CD14-positive monocyte (primary cell): ENCODE data around the gene CWC27. TPM values are rescaled to one million over a fixed set of nuclear protein-coding genes. Genes with fewer than 3 reads are reported as not detected.

Experiments
- DNase-seq, 3 donors: peaks; one replicate each; pipeline ENCODE4 v3.0.0-alpha.2; 2011 to 2022
- H2AFZ ChIP-seq: 2 replicates; pipeline ENCODE4 v1.6.0; 2012; ENCODE audit warnings: mild to moderate bottlenecking, low read depth, low read length, inconsistent platforms; ENCODE audit not compliant: insufficient read depth, poor library complexity, severe bottlenecking
- H3K27ac ChIP-seq, 2 donors: 1 replicate in 1 of 2; 2 replicates in 1 of 2; pipeline ENCODE4 v1.5.1; 2012 to 2013; ENCODE audit warnings: low read length in 2 of 2, control low read depth in 1 of 2, inconsistent platforms in 1 of 2, low read depth in 1 of 2, mild to moderate bottlenecking in 1 of 2
- H3K27me3 ChIP-seq, 2 donors: one replicate each; pipeline versions ENCODE4 v1.6.0 to v1.6.1; 2011 to 2013; ENCODE audit warnings: low read length in 2 of 2; ENCODE audit not compliant: control insufficient read depth in 2 of 2, insufficient read depth in 2 of 2
- H3K36me3 ChIP-seq, 2 donors: replicated peaks in 1 of 2; 1 replicate in 1 of 2; 2 replicates in 1 of 2; pipeline versions ENCODE4 v1.5.1 to v1.6.1; 2012 to 2013; ENCODE audit warnings: low read length in 2 of 2, control low read depth in 1 of 2, inconsistent platforms in 1 of 2, mild to moderate bottlenecking in 1 of 2; ENCODE audit not compliant: insufficient read depth in 2 of 2, control insufficient read depth in 1 of 2
- H3K4me1 ChIP-seq, 2 donors: 1 replicate in 1 of 2; 2 replicates in 1 of 2; pipeline versions ENCODE4 v1.5.1 to v1.6.1; 2012 to 2013; ENCODE audit warnings: low read length in 2 of 2, control low read depth in 1 of 2, inconsistent platforms in 1 of 2, mild to moderate bottlenecking in 1 of 2, moderate library complexity in 1 of 2; ENCODE audit not compliant: insufficient read depth in 2 of 2, control insufficient read depth in 1 of 2
- H3K4me2 ChIP-seq: replicated peaks from 2 replicates; pipeline ENCODE3; 2012; ENCODE audit warnings: low read length, moderate library complexity, mild to moderate bottlenecking; ENCODE audit not compliant: poor library complexity, severe bottlenecking; ENCODE audit errors: extremely low read depth
- H3K4me3 ChIP-seq, 3 experiments: fragments of 200-600 bp in 1 of 3; sonication (generic) in 1 of 3; replicated peaks in 1 of 3; 1 replicate in 2 of 3; 2 replicates in 1 of 3; pipeline ENCODE4 v1.5.1; 2011 to 2013; ENCODE audit warnings: low read length in 3 of 3, mild to moderate bottlenecking in 3 of 3, control low read depth in 2 of 3, low read depth in 2 of 3, inconsistent platforms in 1 of 3, moderate library complexity in 1 of 3
- H3K79me2 ChIP-seq: 2 replicates; pipeline ENCODE4 v1.6.0; 2012; ENCODE audit warnings: mild to moderate bottlenecking, control low read depth, inconsistent platforms, low read length, moderate library complexity; ENCODE audit not compliant: insufficient read depth
- H3K9ac ChIP-seq: 2 replicates; pipeline ENCODE4 v1.6.0; 2017; ENCODE audit warnings: low read length, mild to moderate bottlenecking; ENCODE audit not compliant: insufficient read depth, poor library complexity, severe bottlenecking
- H3K9me3 ChIP-seq, 2 donors: replicated peaks in 1 of 2; 1 replicate in 1 of 2; 2 replicates in 1 of 2; pipeline versions ENCODE4 v1.5.1 to v1.6.1; 2012 to 2013; ENCODE audit warnings: low read length in 2 of 2, control low read depth in 1 of 2; ENCODE audit not compliant: control insufficient read depth in 1 of 2, insufficient read depth in 1 of 2
- H4K20me1 ChIP-seq: 2 replicates; pipeline ENCODE4 v1.6.0; 2012; ENCODE audit warnings: mild to moderate bottlenecking, low read length, control low read depth, moderate library complexity; ENCODE audit not compliant: insufficient read depth
- H3K27ac Mint-ChIP-seq, 7 donors: one replicate each; pipeline ENCODE4 v1.8.0; 2020; ENCODE audit warnings: mild to moderate bottlenecking in 7 of 7, mixed read lengths in 7 of 7, moderate library complexity in 6 of 7, inconsistent platforms in 2 of 7
- H3K27me3 Mint-ChIP-seq, 3 donors: one replicate each; pipeline ENCODE4 v1.8.0; 2021 to 2022; ENCODE audit warnings: low read depth in 3 of 3, mild to moderate bottlenecking in 3 of 3, mixed read lengths in 3 of 3, moderate library complexity in 3 of 3, inconsistent platforms in 1 of 3
- H3K36me3 Mint-ChIP-seq, 2 donors: one replicate each; pipeline ENCODE4 v1.8.0; 2020; ENCODE audit warnings: mixed read lengths in 2 of 2, inconsistent platforms in 1 of 2, mild to moderate bottlenecking in 1 of 2
- H3K4me1 Mint-ChIP-seq: one replicate; pipeline ENCODE4 v1.8.0; 2020; ENCODE audit warnings: mild to moderate bottlenecking, mixed read lengths
- H3K4me3 Mint-ChIP-seq, 2 donors: one replicate each; pipeline ENCODE4 v1.8.0; 2020; ENCODE audit warnings: mild to moderate bottlenecking in 2 of 2, mixed read lengths in 2 of 2, moderate library complexity in 1 of 2
- H3K9me3 Mint-ChIP-seq, 7 donors: one replicate each; pipeline ENCODE4 v1.8.0; 2020 to 2022; ENCODE audit warnings: mixed read lengths in 7 of 7, mild to moderate bottlenecking in 6 of 7, moderate library complexity in 6 of 7, inconsistent platforms in 2 of 7
- WGBS: methylation state at CpG from one replicate; pipeline ENCODE4 v1.1.5; 2013; ENCODE audit warnings: missing lambda C conversion rate; ENCODE audit not compliant: insufficient coverage; 5-methylcytosine and 5-hydroxymethylcytosine counted together
- intact Hi-C, 2 donors: fragments of 100-400 bp; cut with micrococcal nuclease; formaldehyde crosslinking; loops; one replicate each; pipeline versions ENCODE4 v1.15.0 to v1.15.1; 2023
- polyA plus RNA-seq, 3 donors: library from polyadenylated mRNA; depleted of rRNA in 1 of 3; unstranded in 2 of 3; stranded (reverse) in 1 of 3; fragments of 300-500 nt in 2 of 3; fragments of >200 nt in 1 of 3; fragmentation: Illumina TruSeq in 2 of 3; gene quantifications; 1 replicate in 2 of 3; 2 replicates in 1 of 3; pipeline ENCODE4 v1.2.3, GENCODE V29; 2012 to 2021
- TF ChIP-seq, protein P1 (sequence below): fragments of 200-600 bp; IDR thresholded peaks from one replicate; pipeline ENCODE4 v1.8.0; 2022; ENCODE audit warnings: antibody characterized with exemption, mild to moderate bottlenecking

Gene CWC27
- polyA plus RNA-seq, 3 donors = 6.6 to 18.9 (median 14.5) TPM

- Mint-ChIP-seq H3K36me3 (peaks cover 29 to 30% of the 10 kb centered on the region in 2 donors), H3K4me1 (no peaks in the 10 kb centered on the region), H3K27me3 (peaks cover 0 to 2% (median 0%) of the 10 kb centered on the region in 3 donors), H3K4me3 (no peak overlapping the region), H3K9me3 (peaks cover 0 to 9% (median 6%) of the 10 kb centered on the region in 7 donors), H3K27ac (no peak overlapping the region)
- intact Hi-C loops = no loop called here
- Histone ChIP-seq H3K79me2 (no peaks in the 10 kb centered on the region), H3K27ac (no peak overlapping the region), H3K9ac (no peak overlapping the region), H3K4me2 (no peak overlapping the region), H3K9me3 (no peaks in the 10 kb centered on the region), H3K27me3 (no peaks in the 10 kb centered on the region), H2AFZ (no peak overlapping the region), H3K4me3 (no peak overlapping the region), H3K36me3 (peaks cover 7 to 29% of the 10 kb centered on the region in 2 donors), H4K20me1 (no peaks in the 10 kb centered on the region), H3K4me1 (no peaks in the 10 kb centered on the region)
- no CpG with 5 or more reads among the region's 2 CpGs for WGBS
- TF ChIP-seq, protein P1, sequence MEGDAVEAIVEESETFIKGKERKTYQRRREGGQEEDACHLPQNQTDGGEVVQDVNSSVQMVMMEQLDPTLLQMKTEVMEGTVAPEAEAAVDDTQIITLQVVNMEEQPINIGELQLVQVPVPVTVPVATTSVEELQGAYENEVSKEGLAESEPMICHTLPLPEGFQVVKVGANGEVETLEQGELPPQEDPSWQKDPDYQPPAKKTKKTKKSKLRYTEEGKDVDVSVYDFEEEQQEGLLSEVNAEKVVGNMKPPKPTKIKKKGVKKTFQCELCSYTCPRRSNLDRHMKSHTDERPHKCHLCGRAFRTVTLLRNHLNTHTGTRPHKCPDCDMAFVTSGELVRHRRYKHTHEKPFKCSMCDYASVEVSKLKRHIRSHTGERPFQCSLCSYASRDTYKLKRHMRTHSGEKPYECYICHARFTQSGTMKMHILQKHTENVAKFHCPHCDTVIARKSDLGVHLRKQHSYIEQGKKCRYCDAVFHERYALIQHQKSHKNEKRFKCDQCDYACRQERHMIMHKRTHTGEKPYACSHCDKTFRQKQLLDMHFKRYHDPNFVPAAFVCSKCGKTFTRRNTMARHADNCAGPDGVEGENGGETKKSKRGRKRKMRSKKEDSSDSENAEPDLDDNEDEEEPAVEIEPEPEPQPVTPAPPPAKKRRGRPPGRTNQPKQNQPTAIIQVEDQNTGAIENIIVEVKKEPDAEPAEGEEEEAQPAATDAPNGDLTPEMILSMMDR = no peak
- no peak for DNase-seq
These were observed 202.8 kb downstream of the CWC27 start for GRCh38 chr5:64971513-64971912.

DNA sequence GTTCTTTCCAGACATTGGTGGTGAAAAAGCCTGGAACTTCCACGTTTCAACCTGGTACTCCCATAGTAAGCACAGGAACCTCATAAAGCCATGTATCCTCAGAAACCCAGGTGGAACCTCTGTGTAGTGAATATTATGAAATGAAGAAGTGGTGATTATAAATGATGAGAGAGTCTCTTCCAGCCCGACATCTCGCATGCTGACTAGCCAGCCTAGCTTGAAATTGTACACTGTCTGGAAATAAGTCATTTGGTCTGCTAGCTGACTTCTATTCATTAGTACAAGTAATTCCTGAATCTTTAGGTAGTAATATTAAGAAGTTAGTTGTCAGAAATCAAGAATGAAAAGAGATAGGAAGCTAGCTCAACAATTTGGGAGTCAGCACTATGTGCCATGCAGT is 203.3 kb downstream of the CWC27 start:
- H3K4me3 Mint-ChIP-seq = no peak overlapping the region
- Histone ChIP-seq H3K9ac (no peak overlapping the region), H3K4me3 (no peak overlapping the region), H3K9me3 (no peaks in the 10 kb centered on the region), H2AFZ (no peak overlapping the region), H3K36me3 (peaks cover 7 to 29% of the 10 kb centered on the region in 2 donors), H3K4me1 (no peaks in the 10 kb centered on the region), H3K27me3 (no peaks in the 10 kb centered on the region), H3K27ac (no peak overlapping the region), H4K20me1 (no peaks in the 10 kb centered on the region), H3K4me2 (no peak overlapping the region), H3K79me2 (no peaks in the 10 kb centered on the region)
- intact Hi-C loops = no loop called here
- peaks cover 0 to 2% (median 0%) of the 10 kb centered on the region in 3 donors for H3K27me3 Mint-ChIP-seq
- TF ChIP-seq, protein P1 = no peak
- no peak for DNase-seq
- H3K9me3 Mint-ChIP-seq = peaks cover 0 to 9% (median 8%) of the 10 kb centered on the region in 7 donors
- H3K36me3 Mint-ChIP-seq = peaks cover 30 to 31% of the 10 kb centered on the region in 2 donors
- no CpG with 5 or more reads among the region's 3 CpGs for WGBS
- no peaks in the 10 kb centered on the region for H3K4me1 Mint-ChIP-seq
- H3K27ac Mint-ChIP-seq = no peak overlapping the region
